Measurements from ENCODE around the gene CGAS. TPM values are rescaled to one million over a fixed set of nuclear protein-coding genes. Genes with fewer than 3 reads are reported as not detected.

The CGAS gene
- total and polyA plus RNA-seq, 2 of the 13 experiments (the other 11 are each of a cell fraction or from before 2014, with no cell fraction given): 0.03 to 0.07 TPM

DNA sequence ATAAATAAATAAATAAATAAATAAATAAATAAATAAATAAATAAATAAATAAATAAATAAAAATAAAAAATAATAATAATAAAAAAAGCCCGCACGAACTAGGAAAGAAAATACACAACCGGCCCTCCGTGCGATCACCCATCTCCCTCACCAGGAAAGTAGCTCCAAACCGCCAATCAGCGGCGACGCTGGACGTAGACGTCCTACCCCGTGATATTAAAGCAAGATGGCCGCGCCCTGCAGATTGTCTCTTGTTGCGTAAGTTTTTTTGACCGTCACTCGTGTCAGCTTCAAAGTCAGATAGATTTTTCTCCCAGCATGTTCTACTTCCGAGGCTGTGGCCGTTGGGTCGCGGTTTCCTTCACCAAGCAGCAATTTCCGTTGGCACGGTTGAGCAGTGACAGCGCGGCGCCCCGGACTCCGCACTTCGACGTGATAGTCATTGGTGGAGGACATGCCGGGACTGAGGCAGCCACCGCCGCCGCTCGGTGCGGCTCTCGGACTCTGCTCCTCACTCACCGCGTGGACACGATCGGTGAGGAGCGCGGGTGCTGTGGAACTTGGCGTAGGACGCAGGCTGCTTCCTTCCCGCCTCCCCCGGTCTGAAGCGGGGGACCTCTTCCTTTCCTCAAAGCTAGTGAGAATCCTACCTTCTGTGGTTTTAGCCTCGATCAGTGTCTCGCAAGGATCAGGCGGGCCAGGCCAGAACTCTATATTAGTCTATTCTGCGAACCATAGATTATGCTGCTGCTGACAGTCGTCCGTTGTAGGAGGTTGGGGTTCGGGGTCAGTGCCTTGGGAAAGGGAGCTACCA lies 9.6 kb upstream of the CGAS start, which contains the start of gene MTO1 (continued):
- TF ChIP-seq TAF1 (CRISPR knock-in tag; IDR thresholded peaks at IDR 0.05) (peak; percentile 89), ZNF251 (CRISPR knock-in tag; IDR thresholded peaks at IDR 0.05) (peak; percentile 85; the same call in 1 of the 2 replicates), CREM (IDR thresholded peaks at IDR 0.05) (peak; percentile 63), CREM (CRISPR knock-in tag; IDR thresholded peaks at IDR 0.05) (no peak), ZNF761 (CRISPR knock-in tag; conservative IDR thresholded peaks at IDR 0.05) (no peak), MEF2D (CRISPR knock-in tag; IDR thresholded peaks at IDR 0.05) (no peak), ZBTB3 (CRISPR knock-in tag; IDR thresholded peaks at IDR 0.05; ENCODE audit: borderline replicate concordance, low read depth) (no peak), NR2F2 (IDR thresholded peaks at IDR 0.05; ENCODE audit: borderline replicate concordance, low read depth) (peak; percentile 36; the same call in 1 of the 2 replicates), KDM2A (CRISPR knock-in tag; IDR thresholded peaks at IDR 0.05; ENCODE audit: borderline replicate concordance, low read depth) (peak; percentile 86), HNF4A (CRISPR knock-in tag; IDR thresholded peaks at IDR 0.05) (peak; percentile 35; the same call in 1 of the 2 replicates), ZNF431 (CRISPR knock-in tag; IDR thresholded peaks at IDR 0.05; ENCODE audit: borderline replicate concordance, low read depth) (peak; percentile 77; the same call in 1 of the 2 replicates), HOXA5 (CRISPR knock-in tag; IDR thresholded peaks at IDR 0.05) (no peak), ZNF160 (CRISPR knock-in tag; IDR thresholded peaks at IDR 0.05) (no peak), CEBPG (CRISPR knock-in tag; IDR thresholded peaks at IDR 0.05) (peak; percentile 95)
- TF ChIP-seq, protein P1, sequence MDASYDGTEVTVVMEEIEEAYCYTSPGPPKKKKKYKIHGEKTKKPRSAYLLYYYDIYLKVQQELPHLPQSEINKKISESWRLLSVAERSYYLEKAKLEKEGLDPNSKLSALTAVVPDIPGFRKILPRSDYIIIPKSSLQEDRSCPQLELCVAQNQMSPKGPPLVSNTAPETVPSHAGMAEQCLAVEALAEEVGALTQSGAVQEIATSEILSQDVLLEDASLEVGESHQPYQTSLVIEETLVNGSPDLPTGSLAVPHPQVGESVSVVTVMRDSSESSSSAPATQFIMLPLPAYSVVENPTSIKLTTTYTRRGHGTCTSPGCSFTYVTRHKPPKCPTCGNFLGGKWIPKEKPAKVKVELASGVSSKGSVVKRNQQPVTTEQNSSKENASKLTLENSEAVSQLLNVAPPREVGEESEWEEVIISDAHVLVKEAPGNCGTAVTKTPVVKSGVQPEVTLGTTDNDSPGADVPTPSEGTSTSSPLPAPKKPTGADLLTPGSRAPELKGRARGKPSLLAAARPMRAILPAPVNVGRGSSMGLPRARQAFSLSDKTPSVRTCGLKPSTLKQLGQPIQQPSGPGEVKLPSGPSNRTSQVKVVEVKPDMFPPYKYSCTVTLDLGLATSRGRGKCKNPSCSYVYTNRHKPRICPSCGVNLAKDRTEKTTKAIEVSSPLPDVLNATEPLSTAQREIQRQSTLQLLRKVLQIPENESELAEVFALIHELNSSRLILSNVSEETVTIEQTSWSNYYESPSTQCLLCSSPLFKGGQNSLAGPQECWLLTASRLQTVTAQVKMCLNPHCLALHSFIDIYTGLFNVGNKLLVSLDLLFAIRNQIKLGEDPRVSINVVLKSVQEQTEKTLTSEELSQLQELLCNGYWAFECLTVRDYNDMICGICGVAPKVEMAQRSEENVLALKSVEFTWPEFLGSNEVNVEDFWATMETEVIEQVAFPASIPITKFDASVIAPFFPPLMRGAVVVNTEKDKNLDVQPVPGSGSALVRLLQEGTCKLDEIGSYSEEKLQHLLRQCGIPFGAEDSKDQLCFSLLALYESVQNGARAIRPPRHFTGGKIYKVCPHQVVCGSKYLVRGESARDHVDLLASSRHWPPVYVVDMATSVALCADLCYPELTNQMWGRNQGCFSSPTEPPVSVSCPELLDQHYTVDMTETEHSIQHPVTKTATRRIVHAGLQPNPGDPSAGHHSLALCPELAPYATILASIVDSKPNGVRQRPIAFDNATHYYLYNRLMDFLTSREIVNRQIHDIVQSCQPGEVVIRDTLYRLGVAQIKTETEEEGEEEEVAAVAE (CRISPR knock-in tag; IDR thresholded peaks at IDR 0.05; ENCODE audit: borderline replicate concordance): no peak
- TF ChIP-seq, protein P2, sequence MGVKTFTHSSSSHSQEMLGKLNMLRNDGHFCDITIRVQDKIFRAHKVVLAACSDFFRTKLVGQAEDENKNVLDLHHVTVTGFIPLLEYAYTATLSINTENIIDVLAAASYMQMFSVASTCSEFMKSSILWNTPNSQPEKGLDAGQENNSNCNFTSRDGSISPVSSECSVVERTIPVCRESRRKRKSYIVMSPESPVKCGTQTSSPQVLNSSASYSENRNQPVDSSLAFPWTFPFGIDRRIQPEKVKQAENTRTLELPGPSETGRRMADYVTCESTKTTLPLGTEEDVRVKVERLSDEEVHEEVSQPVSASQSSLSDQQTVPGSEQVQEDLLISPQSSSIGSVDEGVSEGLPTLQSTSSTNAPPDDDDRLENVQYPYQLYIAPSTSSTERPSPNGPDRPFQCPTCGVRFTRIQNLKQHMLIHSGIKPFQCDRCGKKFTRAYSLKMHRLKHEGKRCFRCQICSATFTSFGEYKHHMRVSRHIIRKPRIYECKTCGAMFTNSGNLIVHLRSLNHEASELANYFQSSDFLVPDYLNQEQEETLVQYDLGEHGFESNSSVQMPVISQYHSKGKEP (CRISPR knock-in tag; IDR thresholded peaks at IDR 0.05): no peak
- TF ChIP-seq, protein P3, sequence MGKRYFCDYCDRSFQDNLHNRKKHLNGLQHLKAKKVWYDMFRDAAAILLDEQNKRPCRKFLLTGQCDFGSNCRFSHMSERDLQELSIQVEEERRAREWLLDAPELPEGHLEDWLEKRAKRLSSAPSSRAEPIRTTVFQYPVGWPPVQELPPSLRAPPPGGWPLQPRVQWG (CRISPR knock-in tag; IDR thresholded peaks at IDR 0.05; ENCODE audit: borderline replicate concordance, low read depth): no peak
